HFFc6 (cell line): Measurements from ENCODE around the gene TMPRSS13. TPM values are rescaled to one million over a fixed set of nuclear protein-coding genes. Genes with fewer than 3 reads are reported as not detected.

Experiments used
- DNase-seq: peaks from one replicate; pipeline ENCODE4 v3.0.0-alpha.2; 2018
- H3K27ac Mint-ChIP-seq: 2 replicates; pipeline ENCODE4 v1.8.0; 2020; ENCODE audit warnings: mild to moderate bottlenecking, mixed read lengths
- H3K27me3 Mint-ChIP-seq: 2 replicates; pipeline ENCODE4 v1.8.0; 2021; ENCODE audit warnings: mild to moderate bottlenecking, moderate library complexity, mixed read lengths; ENCODE audit not compliant: insufficient read depth
- H3K36me3 Mint-ChIP-seq: 2 replicates; pipeline ENCODE4 v1.8.0; 2021; ENCODE audit warnings: low read depth, mixed read lengths
- H3K4me1 Mint-ChIP-seq: 2 replicates; pipeline ENCODE4 v1.8.0; 2020; ENCODE audit warnings: low read depth, mixed read lengths
- H3K4me3 Mint-ChIP-seq: 2 replicates; pipeline ENCODE4 v1.8.0; 2020; ENCODE audit warnings: mild to moderate bottlenecking, moderate library complexity, mixed read lengths
- H3K9me3 Mint-ChIP-seq: 2 replicates; pipeline ENCODE4 v1.8.0; 2020; ENCODE audit warnings: mild to moderate bottlenecking, mixed read lengths
- CTCF ChIP-seq: fragments of 200-600 bp; sonication (generic); IDR thresholded peaks from 2 replicates; pipeline ENCODE4 v1.5.0; 2021; ENCODE audit warnings: antibody characterized with exemption, mild to moderate bottlenecking
- total RNA-seq, 6 experiments: library from RNA; stranded (reverse); fragmentation: NEBNext Ultra II Directional; extraction: Animal tissue kit (Norgen Biotek cat#: 25700); gene quantifications; 2 replicates in 1 of 6; 3 replicates in 5 of 6; pipeline ENCODE4 v1.2.3, GENCODE V29; 2021

TMPRSS13 gene
- total RNA-seq, 6 experiments from 2014 or later: not detected

GRCh38 chr11:117941163-117941707 lies 12.0 kb upstream of the TMPRSS13 start:
- H3K27ac Mint-ChIP-seq: no peak overlapping the region
- no peak for DNase-seq
- no peak for TF ChIP-seq CTCF
- no peaks in the 10 kb centered on the region; the same call in 1 of the 2 replicates for H3K9me3 Mint-ChIP-seq
- peaks cover 2% of the 10 kb centered on the region for H3K4me1 Mint-ChIP-seq
- no peak overlapping the region for H3K4me3 Mint-ChIP-seq
- H3K36me3 Mint-ChIP-seq: no peaks in the 10 kb centered on the region
- peaks cover 38% of the 10 kb centered on the region for H3K27me3 Mint-ChIP-seq

- Mint-ChIP-seq H3K4me1 (no peaks in the 10 kb centered on the region), H3K27ac (no peak overlapping the region), H3K9me3 (no peaks in the 10 kb centered on the region; the same call in 1 of the 2 replicates)
Measured at GRCh38 chr11:117940736-117941135, 11.5 kb upstream of the TMPRSS13 start.

GRCh38 chr11:117936973-117937372 lies 7.8 kb upstream of the TMPRSS13 start:
- Mint-ChIP-seq H3K27ac (no peak overlapping the region), H3K27me3 (peaks cover 53% of the 10 kb centered on the region), H3K9me3 (no peaks in the 10 kb centered on the region)

More at GRCh38 chr11:117940736-117941135, 11.5 kb upstream of the TMPRSS13 start:
- H3K27me3 Mint-ChIP-seq: peaks cover 38% of the 10 kb centered on the region
- H3K4me3 Mint-ChIP-seq: no peak overlapping the region
- no peak for DNase-seq
- H3K36me3 Mint-ChIP-seq: no peaks in the 10 kb centered on the region
- no peak for TF ChIP-seq CTCF

GRCh38 chr11:117934526-117935307 lies 5.5 kb upstream of the TMPRSS13 start:
- H3K27me3 Mint-ChIP-seq: peaks cover 55% of the 10 kb centered on the region
- H3K4me1 Mint-ChIP-seq: no peaks in the 10 kb centered on the region
- no peak for TF ChIP-seq CTCF
- no peak overlapping the region for H3K27ac Mint-ChIP-seq
- H3K36me3 Mint-ChIP-seq: no peaks in the 10 kb centered on the region
- H3K4me3 Mint-ChIP-seq: no peak overlapping the region
- H3K9me3 Mint-ChIP-seq: no peaks in the 10 kb centered on the region
- DNase-seq: no peak

More at GRCh38 chr11:117936973-117937372, 7.8 kb upstream of the TMPRSS13 start:
- TF ChIP-seq CTCF: no peak
- no peak overlapping the region for H3K4me3 Mint-ChIP-seq
- H3K4me1 Mint-ChIP-seq: no peaks in the 10 kb centered on the region
- H3K36me3 Mint-ChIP-seq: no peaks in the 10 kb centered on the region
- DNase-seq: no peak

- Mint-ChIP-seq H3K9me3 (no peaks in the 10 kb centered on the region), H3K36me3 (no peaks in the 10 kb centered on the region), H3K27me3 (peaks cover 53% of the 10 kb centered on the region), H3K27ac (no peak overlapping the region), H3K4me1 (no peaks in the 10 kb centered on the region), H3K4me3 (no peak overlapping the region)
- TF ChIP-seq CTCF: no peak
- DNase-seq: no peak
Measured at GRCh38 chr11:117933930-117934329, 4.7 kb upstream of the TMPRSS13 start.
